Cardiac fibroblast (primary cell): ENCODE measurements around the gene MGST2.

Experiments
- DNase-seq, 2 donors: peaks; one replicate each; pipeline versions ENCODE4 v3.0.0 to v3.0.0-alpha.2; 2010; ENCODE audit warnings: low read depth in 2 of 2
- H3K4me3 ChIP-seq, 2 donors: replicated peaks in 1 of 2; 1 replicate in 1 of 2; 2 replicates in 1 of 2; pipeline ENCODE4 v1.5.1; 2011; ENCODE audit warnings: low read depth in 2 of 2, low read length in 2 of 2, mild to moderate bottlenecking in 2 of 2, moderate library complexity in 1 of 2
- CTCF ChIP-seq: IDR thresholded peaks from one replicate; pipeline ENCODE4 v1.5.1; 2011; ENCODE audit warnings: low read depth, mild to moderate bottlenecking, low read length, inconsistent platforms

Gene MGST2

GRCh38 chr4:139655116-139655515, 10.5 kb upstream of the MGST2 start:
- TF ChIP-seq CTCF, result peak; percentile 59
- H3K4me3 ChIP-seq, result no peak overlapping the region
- DNase-seq, result peak; percentile 83

- peak; percentile 96 for TF ChIP-seq CTCF
- H3K4me3 ChIP-seq, result peak overlapping the region in 1 of 2 donors; percentile 8
- peak; percentile 84 to 85 for DNase-seq
Measured at GRCh38 chr4:139656614-139657486, 8.8 kb upstream of the MGST2 start.

GRCh38 chr4:139658185-139658584, 7.4 kb upstream of the MGST2 start:
- no peak for TF ChIP-seq CTCF
- DNase-seq, result no peak

GRCh38 chr4:139658586-139659382, 6.8 kb upstream of the MGST2 start:
- no peak overlapping the region for H3K4me3 ChIP-seq
- no peak for TF ChIP-seq CTCF
- no peak for DNase-seq

More at GRCh38 chr4:139658185-139658584, 7.4 kb upstream of the MGST2 start:
- H3K4me3 ChIP-seq, result no peak overlapping the region

GRCh38 chr4:139659735-139660424, 5.7 kb upstream of the MGST2 start:
- no peak overlapping the region for H3K4me3 ChIP-seq
- DNase-seq, result no peak
- no peak for TF ChIP-seq CTCF

- no peak overlapping the region for H3K4me3 ChIP-seq
- TF ChIP-seq CTCF, result no peak
- peak; percentile 40 to 42 for DNase-seq
Measured at GRCh38 chr4:139660568-139661043, 5.0 kb upstream of the MGST2 start.
